Dermis microvascular lymphatic vessel endothelial cell (primary cell): ENCODE data around the gene PFDN4. TPM values are rescaled to one million over a fixed set of nuclear protein-coding genes. Genes with fewer than 3 reads are reported as not detected.

Experiments used
- DNase-seq, 2 donors: peaks; one replicate each; pipeline versions ENCODE4 v3.0.0 to v3.0.0-alpha.2; 2010; ENCODE audit warnings: low read depth in 2 of 2
- total RNA-seq: library from RNA; depleted of rRNA; stranded (reverse); fragments of >200 nt; gene quantifications from 2 replicates; pipeline ENCODE4 v1.2.1, GENCODE V29; 2014

The PFDN4 gene
- total RNA-seq, 1 donor from 2014 or later = 70.0 TPM

GRCh38 chr20:54267483-54268003 is 59.7 kb downstream of the PFDN4 start:
- DNase-seq = no peak

GRCh38 chr20:54268941-54269340 is 61.1 kb downstream of the PFDN4 start:
- DNase-seq = no peak

Other genes starting within 250 kb of the PFDN4 start
- gene BCAS1, start 137.5 kb upstream of the PFDN4 start, total RNA-seq = not detected in 2 replicates
- not detected in 2 replicates for gene CYP24A1, start 34.1 kb upstream of the PFDN4 start, total RNA-seq